Lower leg skin (tissue), 4 donors: Measurements from ENCODE around the gene DENND6B. TPM values are rescaled to one million over a fixed set of nuclear protein-coding genes. Genes with fewer than 3 reads are reported as not detected.

Source experiments
- DNase-seq, 2 donors: peaks; one replicate each; pipeline ENCODE4 v3.0.0-alpha.2; 2019; ENCODE audit warnings: low spot score in 2 of 2
- H3K4me3 ChIP-seq: fragments of 200-600 bp; sonication (generic); 2 replicates; pipeline ENCODE4 v1.5.1; 2017; ENCODE audit warnings: mild to moderate bottlenecking, low read depth; ENCODE audit not compliant: poor library complexity, severe bottlenecking
- POLR2A ChIP-seq, 2 donors: fragments of 450-650 bp; IDR thresholded peaks; one replicate each; pipeline ENCODE4 v1.6.1; 2016 to 2017; ENCODE audit warnings: antibody characterized with exemption in 2 of 2, mild to moderate bottlenecking in 1 of 2, moderate library complexity in 1 of 2
- WGBS, 2 donors: methylation state at CpG; one replicate each; pipeline ENCODE4 v1.1.5; 2018; 5-methylcytosine and 5-hydroxymethylcytosine counted together
- intact Hi-C: fragments of 100-400 bp; cut with DNase I; formaldehyde crosslinking; loops from one replicate; pipeline ENCODE4 v1.15.0; 2023; ENCODE audit warnings: low total_unique reads
- total RNA-seq, 4 donors: library from RNA; depleted of rRNA; stranded (reverse); fragments of >200 nt; gene quantifications; one replicate each; pipeline ENCODE4 v1.1.0, GENCODE V29; 2016
- TF ChIP-seq, protein P1 (sequence below), 3 donors: fragments of 450-650 bp; IDR thresholded peaks; one replicate each; pipeline ENCODE4 v1.5.1; 2016; ENCODE audit warnings: antibody characterized with exemption in 3 of 3, mild to moderate bottlenecking in 3 of 3, moderate library complexity in 2 of 3

The DENND6B gene
- total RNA-seq, 4 donors from 2014 or later: 0.97 to 8.8 (median 6.5) TPM

DNA sequence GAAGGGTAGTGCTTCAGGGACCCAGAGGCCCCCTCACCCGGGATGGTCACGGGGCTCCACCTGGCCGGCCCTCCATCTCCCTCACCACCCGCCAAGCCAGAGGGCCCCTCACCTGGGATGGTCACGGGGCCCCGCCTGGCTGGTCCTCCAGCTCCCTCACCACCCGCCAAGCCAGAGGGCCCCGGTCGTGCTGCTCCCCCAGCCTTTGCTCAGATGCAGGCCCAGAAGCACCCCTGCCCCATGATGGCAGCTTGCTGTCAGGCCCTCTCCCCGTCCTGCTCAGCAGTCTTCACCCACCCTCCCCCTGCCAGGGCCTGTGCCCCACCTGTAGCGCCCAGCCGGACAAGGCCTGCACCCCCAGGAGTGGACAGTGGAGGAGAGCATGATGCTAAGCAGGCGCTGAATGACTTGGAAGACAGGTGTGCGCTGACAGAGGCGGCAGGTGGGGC, 7.3 kb downstream of the DENND6B start:
- intact Hi-C loops: no loop called here
- TF ChIP-seq, protein P1, sequence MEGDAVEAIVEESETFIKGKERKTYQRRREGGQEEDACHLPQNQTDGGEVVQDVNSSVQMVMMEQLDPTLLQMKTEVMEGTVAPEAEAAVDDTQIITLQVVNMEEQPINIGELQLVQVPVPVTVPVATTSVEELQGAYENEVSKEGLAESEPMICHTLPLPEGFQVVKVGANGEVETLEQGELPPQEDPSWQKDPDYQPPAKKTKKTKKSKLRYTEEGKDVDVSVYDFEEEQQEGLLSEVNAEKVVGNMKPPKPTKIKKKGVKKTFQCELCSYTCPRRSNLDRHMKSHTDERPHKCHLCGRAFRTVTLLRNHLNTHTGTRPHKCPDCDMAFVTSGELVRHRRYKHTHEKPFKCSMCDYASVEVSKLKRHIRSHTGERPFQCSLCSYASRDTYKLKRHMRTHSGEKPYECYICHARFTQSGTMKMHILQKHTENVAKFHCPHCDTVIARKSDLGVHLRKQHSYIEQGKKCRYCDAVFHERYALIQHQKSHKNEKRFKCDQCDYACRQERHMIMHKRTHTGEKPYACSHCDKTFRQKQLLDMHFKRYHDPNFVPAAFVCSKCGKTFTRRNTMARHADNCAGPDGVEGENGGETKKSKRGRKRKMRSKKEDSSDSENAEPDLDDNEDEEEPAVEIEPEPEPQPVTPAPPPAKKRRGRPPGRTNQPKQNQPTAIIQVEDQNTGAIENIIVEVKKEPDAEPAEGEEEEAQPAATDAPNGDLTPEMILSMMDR (IDR thresholded peaks at IDR 0.05): no peak
- no peak for TF ChIP-seq POLR2A (IDR thresholded peaks at IDR 0.05)
- no peak for DNase-seq
- WGBS, 2 donors: 90 to 95% methylated on average over 15 of the region's 15 CpGs
- no peak overlapping the region for H3K4me3 ChIP-seq

DNA sequence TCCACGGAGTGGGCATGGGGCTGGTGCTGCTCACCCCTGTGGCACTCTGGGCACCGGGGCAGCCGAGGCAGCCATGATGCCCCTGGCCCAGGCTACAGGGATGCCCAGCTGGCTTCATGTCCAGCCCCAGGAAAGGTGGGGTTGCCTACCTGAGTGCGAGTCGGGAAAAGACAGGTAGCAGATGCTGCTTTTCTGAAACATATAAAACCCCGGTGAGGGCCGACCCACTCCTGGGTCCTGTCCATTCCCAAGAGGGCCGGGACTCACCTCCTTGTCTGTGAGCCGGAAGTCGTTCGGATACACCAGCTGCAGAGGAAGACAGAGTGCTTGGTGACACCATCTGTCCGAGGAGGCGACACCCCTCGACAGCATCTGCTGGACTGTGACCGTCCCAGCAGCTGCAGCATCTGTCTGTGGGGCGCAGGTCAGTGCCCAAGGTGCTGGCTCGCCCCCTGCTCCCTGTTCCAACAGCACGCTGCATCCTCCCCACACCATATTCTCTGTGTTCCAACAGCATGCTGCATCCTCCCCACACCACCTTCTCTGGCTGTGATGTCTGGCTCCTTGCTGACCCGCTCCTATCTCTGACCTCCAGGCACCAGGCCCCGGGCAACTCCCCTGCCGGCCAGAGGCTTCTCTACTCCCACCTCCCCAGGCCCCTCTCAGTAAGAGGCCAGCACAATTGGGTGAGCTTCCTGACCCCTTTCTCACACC, 8.0 kb downstream of the DENND6B start:
- no peak for TF ChIP-seq POLR2A (IDR thresholded peaks at IDR 0.05)
- TF ChIP-seq, protein P1 (IDR thresholded peaks at IDR 0.05): no peak
- 85 to 87% methylated on average over 20 to 21 of the region's 21 CpGs for WGBS, 2 donors
- H3K4me3 ChIP-seq: no peak overlapping the region
- intact Hi-C loops: no loop called here
- peak in 1 of 2 donors; percentile 86 for DNase-seq

DNA sequence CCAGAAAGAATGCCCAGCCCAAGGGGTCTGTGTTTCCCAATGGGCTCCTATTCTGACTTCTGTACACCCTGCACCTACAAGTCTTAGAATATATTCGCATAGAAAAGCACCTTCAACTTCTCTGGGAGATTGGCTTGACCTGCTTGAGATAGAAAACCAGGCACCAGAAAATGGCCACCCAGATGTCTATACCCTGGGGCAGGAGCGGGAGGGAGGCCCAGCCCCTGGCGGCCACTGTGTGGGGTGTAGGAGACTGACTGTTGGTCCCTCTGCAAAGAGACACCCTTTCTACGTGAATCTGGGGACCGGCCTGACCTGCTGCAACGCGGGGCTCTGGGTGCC, 8.5 kb downstream of the DENND6B start:
- 77 to 84% methylated on average over 7 of the region's 7 CpGs for WGBS, 2 donors
- TF ChIP-seq POLR2A (IDR thresholded peaks at IDR 0.05): no peak
- TF ChIP-seq, protein P1 (IDR thresholded peaks at IDR 0.05): no peak
- intact Hi-C loops: no loop called here
- DNase-seq: no peak
- H3K4me3 ChIP-seq: no peak overlapping the region

DNA sequence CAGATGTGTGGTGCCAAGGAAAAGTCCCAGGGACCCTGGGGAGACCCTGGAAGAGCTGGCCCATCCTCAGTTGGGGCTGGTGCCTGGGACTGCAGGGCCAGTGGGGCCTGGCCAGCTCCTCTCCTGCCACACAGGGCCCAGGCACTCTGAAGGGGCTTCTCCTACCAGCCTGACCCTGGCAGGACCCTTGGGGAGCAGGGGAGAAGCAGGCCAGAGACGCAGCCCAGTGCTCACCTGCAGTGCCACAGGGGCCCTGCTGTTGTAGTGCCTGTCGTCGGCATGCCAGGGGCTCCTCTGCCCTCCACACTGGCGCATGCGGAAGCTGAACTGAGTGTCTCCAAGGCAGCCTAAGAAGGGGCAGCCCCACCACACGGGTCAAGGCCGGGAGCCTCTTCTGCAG, 9.1 kb downstream of the DENND6B start:
- whole genome bisulfite sequencing, 2 donors: 92 to 97% methylated on average over 5 to 7 of the region's 7 CpGs
- intact Hi-C loops: no loop called here
- TF ChIP-seq POLR2A (IDR thresholded peaks at IDR 0.05): no peak
- TF ChIP-seq, protein P1 (IDR thresholded peaks at IDR 0.05): no peak
- no peak for DNase-seq
- no peak overlapping the region for H3K4me3 ChIP-seq

DNA sequence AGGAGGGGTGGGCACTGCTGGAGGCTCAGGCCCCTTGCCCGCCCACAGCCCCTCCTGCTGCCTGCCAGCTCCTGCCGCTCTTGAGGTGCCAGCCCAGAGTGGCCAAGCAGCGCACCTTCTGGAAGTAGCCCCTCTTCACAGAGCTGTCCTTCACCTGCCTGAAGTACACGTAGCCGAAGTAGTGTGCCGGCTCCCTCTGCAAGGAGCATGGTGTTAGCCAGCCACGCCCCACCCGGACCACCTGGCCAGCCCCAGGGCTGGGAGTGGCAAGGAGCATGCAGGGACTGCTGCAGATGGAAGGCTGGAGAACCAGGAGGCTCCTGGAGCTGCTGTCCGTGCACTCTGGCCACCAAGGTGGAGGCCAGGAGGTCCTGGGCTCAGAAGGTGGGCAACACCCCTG, 9.6 kb downstream of the DENND6B start:
- 71 to 75% methylated on average over 7 to 9 of the region's 9 CpGs for WGBS, 2 donors

More for the DNA sequence above, 9.6 kb downstream of the DENND6B start:
- TF ChIP-seq, protein P1 (IDR thresholded peaks at IDR 0.05): no peak
- TF ChIP-seq POLR2A (IDR thresholded peaks at IDR 0.05): no peak
- no peak overlapping the region for H3K4me3 ChIP-seq
- DNase-seq: no peak
- intact Hi-C loops: no loop called here
